PFSK-1 (cell line): ENCODE measurements around the gene EEF1E1.

ENCODE experiments used
- REST ChIP-seq, 2 experiments: IDR thresholded peaks; 2 replicates each; pipeline versions ENCODE4 v1.6.1 to v1.8.0; 2011 to 2012; ENCODE audit warnings: low read depth in 2 of 2, low read length in 2 of 2, control low read depth in 1 of 2, inconsistent platforms in 1 of 2, mild to moderate bottlenecking in 1 of 2, moderate library complexity in 1 of 2; ENCODE audit not compliant: insufficient read depth in 1 of 2
- SIN3A ChIP-seq: IDR thresholded peaks from 2 replicates; pipeline ENCODE4 v1.6.1; 2012; ENCODE audit warnings: mild to moderate bottlenecking, low read length, moderate library complexity, borderline replicate concordance; ENCODE audit not compliant: insufficient read depth
- TAF1 ChIP-seq: IDR thresholded peaks from 2 replicates; pipeline ENCODE4 v1.6.1; 2012; ENCODE audit warnings: low read length, control low read depth, borderline replicate concordance; ENCODE audit not compliant: insufficient read depth

- TF ChIP-seq SIN3A, result no peak
- no peak for TF ChIP-seq TAF1
- no peak for TF ChIP-seq REST (IDR thresholded peaks at IDR 0.05; ENCODE audit: insufficient read depth in 1 of 2, low read depth in 2 of 2, low read length in 2 of 2)
Observed at GRCh38 chr6:8030920-8031319, 71.4 kb downstream of the EEF1E1 start.
